ENCODE data around the gene METTL24.

DNA sequence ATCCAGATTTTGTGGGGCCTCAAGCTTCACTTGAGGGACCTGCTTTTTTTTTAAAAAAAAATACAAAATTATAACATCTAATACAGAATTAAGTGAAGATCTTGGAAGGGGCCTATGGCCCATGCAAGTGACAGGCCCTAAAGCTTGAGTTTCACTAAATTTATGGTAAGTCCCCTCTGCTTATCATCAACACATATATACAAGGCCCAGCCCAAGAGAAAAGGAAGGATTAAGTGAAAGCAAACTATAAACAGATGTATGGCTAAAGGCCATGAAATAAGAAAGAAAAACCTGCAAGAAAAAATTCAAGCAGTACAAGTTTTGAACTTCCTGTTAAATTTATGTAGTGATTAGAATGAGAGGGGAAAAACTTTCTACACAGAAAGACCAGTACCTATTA is 91.2 kb downstream of the METTL24 start:
- TF ChIP-seq CTCF (IDR thresholded peaks at IDR 0.05) (no peak), POLR2A (IDR thresholded peaks at IDR 0.05) (no peak)

Measured in prostate gland (tissue), 2 donors.